A673 (cell line): ENCODE results near the gene ARSG. TPM values are rescaled to one million over a fixed set of nuclear protein-coding genes. Genes with fewer than 3 reads are reported as not detected.

ENCODE experiments used
- BruUV-seq: library from RNA; stranded (reverse); fragments of 400-500 nt; replicated peaks from 2 replicates; lab custom pipeline; 2021; lab: Mats Ljungman, UMichigan
- CTCF ChIA-PET: fragments of 300-600 bp; sonication (Branson Sonifier 250); formaldehyde crosslinking; loops from one replicate; lab custom pipeline; 2022; ENCODE audit warnings: antibody characterized with exemption; lab: Charles Lee
- POLR2A ChIA-PET: fragments of 300-600 bp; sonication (Branson Sonifier 250); formaldehyde crosslinking; loops from one replicate; lab custom pipeline; 2022; ENCODE audit warnings: antibody characterized with exemption; ENCODE audit not compliant: low non-redundant PET; lab: Charles Lee
- DNase-seq: peaks from one replicate; pipeline ENCODE4 v3.0.0-alpha.2; 2015; ENCODE audit warnings: low spot score
- H3K27ac ChIP-seq: fragments of 200-600 bp; sonication (generic); 2 replicates; pipeline ENCODE4 v1.5.1; 2016; ENCODE audit warnings: mixed run types, low read depth, mild to moderate bottlenecking, mixed read lengths, antibody characterized with exemption, low read length; ENCODE audit not compliant: poor library complexity, severe bottlenecking
- H3K27me3 ChIP-seq: fragments of 200-600 bp; sonication (generic); replicated peaks from 2 replicates; pipeline ENCODE4 v1.6.1; 2017; ENCODE audit warnings: mixed run types, low read depth, mild to moderate bottlenecking, mixed read lengths, antibody characterized with exemption, low read length; ENCODE audit not compliant: insufficient read depth, poor library complexity
- H3K36me3 ChIP-seq: fragments of 200-600 bp; sonication (generic); 2 replicates; pipeline ENCODE4 v1.6.1; 2016; ENCODE audit warnings: mixed run types, mild to moderate bottlenecking, mixed read lengths, antibody characterized with exemption, low read length; ENCODE audit not compliant: insufficient read depth, poor library complexity, severe bottlenecking
- H3K4me1 ChIP-seq: fragments of 200-600 bp; sonication (generic); 2 replicates; pipeline ENCODE4 v1.6.1; 2017; ENCODE audit warnings: mixed run types, mild to moderate bottlenecking, mixed read lengths, antibody characterized with exemption, low read length; ENCODE audit not compliant: insufficient read depth, poor library complexity, severe bottlenecking
- H3K4me3 ChIP-seq: fragments of 200-600 bp; sonication (generic); 2 replicates; pipeline ENCODE4 v1.5.1; 2016; ENCODE audit warnings: low read depth, mixed run types, mild to moderate bottlenecking, mixed read lengths, low read length; ENCODE audit not compliant: poor library complexity, severe bottlenecking
- H3K9me3 ChIP-seq: fragments of 200-600 bp; sonication (generic); 2 replicates; pipeline ENCODE4 v1.6.1; 2016; ENCODE audit warnings: mixed run types, low read depth, mild to moderate bottlenecking, mixed read lengths, antibody characterized with exemption, low read length; ENCODE audit not compliant: poor library complexity, severe bottlenecking
- CTCF ChIP-seq: fragments of 300-800, 200-600 bp; sonication (generic); conservative IDR thresholded peaks from 2 replicates; pipeline ENCODE4 v1.5.1; 2017; ENCODE audit warnings: low read depth, mild to moderate bottlenecking, antibody characterized with exemption, low read length, moderate library complexity, mixed read lengths
- EZH2 ChIP-seq: fragments of 200-600 bp; sonication (generic); IDR thresholded peaks from 2 replicates; pipeline ENCODE4 v1.6.1; 2017; ENCODE audit warnings: borderline replicate concordance, low read depth, mild to moderate bottlenecking, mixed read lengths, antibody characterized with exemption, low read length; ENCODE audit not compliant: poor library complexity, severe bottlenecking
- intact Hi-C: fragments of 100-400 bp; cut with micrococcal nuclease; formaldehyde crosslinking; loops from one replicate; pipeline ENCODE4 v1.10.0; 2022; ENCODE audit not compliant: unreplicated experiment
- total RNA-seq: library from RNA; stranded (reverse); gene quantifications from 2 replicates; pipeline ENCODE4 v1.2.3, GENCODE V29; 2021

ARSG gene
- total RNA-seq, 1 experiment from 2014 or later = 1.0 TPM

GRCh38 chr17:68346448-68346847 lies 55.2 kb downstream of the ARSG start:
- CTCF ChIA-PET = no interaction called here
- BruUV-seq = no TSS peak

GRCh38 chr17:68347380-68347779 lies 56.1 kb downstream of the ARSG start:
- intact Hi-C loops = no loop called here
- ChIA-PET CTCF (interaction anchor here (0.6 kb wide), 1 partner anchor 87 kb away, joined by 7 read pairs; no protein-coding TSS in a partner anchor), POLR2A (no interaction called here)
- Histone ChIP-seq H3K36me3 (no peaks in the 10 kb centered on the region), H3K27ac (no peak overlapping the region), H3K27me3 (no peaks in the 10 kb centered on the region), H3K4me3 (no peak overlapping the region), H3K9me3 (no peaks in the 10 kb centered on the region), H3K4me1 (peaks cover 17% of the 10 kb centered on the region)
- BruUV-seq = no TSS peak
- TF ChIP-seq CTCF (no peak), EZH2 (no peak)
- DNase-seq = no peak

More at GRCh38 chr17:68346448-68346847, 55.2 kb downstream of the ARSG start:
- peak; percentile 82 for DNase-seq
- H3K4me3 ChIP-seq = no peak overlapping the region
- no peak overlapping the region for H3K27ac ChIP-seq
- TF ChIP-seq EZH2 (no peak), CTCF (no peak)
- no peaks in the 10 kb centered on the region for H3K36me3 ChIP-seq
- POLR2A ChIA-PET = no interaction called here
- no peaks in the 10 kb centered on the region for H3K9me3 ChIP-seq
- H3K27me3 ChIP-seq = no peaks in the 10 kb centered on the region
- intact Hi-C loops = no loop called here
- H3K4me1 ChIP-seq = peaks cover 13% of the 10 kb centered on the region

GRCh38 chr17:68349157-68349556 lies 57.9 kb downstream of the ARSG start:
- Histone ChIP-seq H3K27ac (no peak overlapping the region), H3K9me3 (no peaks in the 10 kb centered on the region), H3K4me1 (peaks cover 17% of the 10 kb centered on the region), H3K27me3 (no peaks in the 10 kb centered on the region), H3K4me3 (no peak overlapping the region), H3K36me3 (no peaks in the 10 kb centered on the region)
- ChIA-PET POLR2A (interaction anchor here (0.6 kb wide), 1 partner anchor 10 kb away, joined by 3 read pairs; no protein-coding TSS in a partner anchor), CTCF (no interaction called here)
- intact Hi-C loops = no loop called here
- no TSS peak for BruUV-seq
- TF ChIP-seq CTCF = no peak
- no peak for TF ChIP-seq EZH2
- no peak for DNase-seq
